ENCODE measurements around the gene NR1H4. TPM values are rescaled to one million over a fixed set of nuclear protein-coding genes. Genes with fewer than 3 reads are reported as not detected.

Gene NR1H4
- total and polyA plus RNA-seq, 2 of the 13 experiments (the other 11 are each of a cell fraction or from before 2014, with no cell fraction given): 27.3 to 114 TPM

- TF ChIP-seq, protein P1, sequence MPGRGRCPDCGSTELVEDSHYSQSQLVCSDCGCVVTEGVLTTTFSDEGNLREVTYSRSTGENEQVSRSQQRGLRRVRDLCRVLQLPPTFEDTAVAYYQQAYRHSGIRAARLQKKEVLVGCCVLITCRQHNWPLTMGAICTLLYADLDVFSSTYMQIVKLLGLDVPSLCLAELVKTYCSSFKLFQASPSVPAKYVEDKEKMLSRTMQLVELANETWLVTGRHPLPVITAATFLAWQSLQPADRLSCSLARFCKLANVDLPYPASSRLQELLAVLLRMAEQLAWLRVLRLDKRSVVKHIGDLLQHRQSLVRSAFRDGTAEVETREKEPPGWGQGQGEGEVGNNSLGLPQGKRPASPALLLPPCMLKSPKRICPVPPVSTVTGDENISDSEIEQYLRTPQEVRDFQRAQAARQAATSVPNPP (CRISPR knock-in tag; IDR thresholded peaks at IDR 0.05): peak; percentile 59; the same call in 1 of the 2 replicates
- TF ChIP-seq CHCHD3 (CRISPR knock-in tag; IDR thresholded peaks at IDR 0.05) (no peak), ASH2L (IDR thresholded peaks at IDR 0.05; ENCODE audit: insufficient read length, low read depth, low read length) (peak; percentile 63), E2F1 (CRISPR knock-in tag; IDR thresholded peaks at IDR 0.05) (no peak), HNF4G (IDR thresholded peaks at IDR 0.05; ENCODE audit: borderline replicate concordance, low read depth, low read length) (peak; percentile 91), HNF4G (CRISPR knock-in tag; IDR thresholded peaks at IDR 0.05; ENCODE audit: borderline replicate concordance, low read depth) (peak; percentile 65; the same call in 1 of the 2 replicates), NRL (CRISPR knock-in tag; IDR thresholded peaks at IDR 0.05; ENCODE audit: borderline replicate concordance) (no peak), ZNF317 (CRISPR knock-in tag; IDR thresholded peaks at IDR 0.05) (peak; percentile 76; the same call in 1 of the 2 replicates), E2F5 (CRISPR knock-in tag; conservative IDR thresholded peaks at IDR 0.05) (no peak), SETDB1 (CRISPR knock-in tag; IDR thresholded peaks at IDR 0.05; ENCODE audit: borderline replicate concordance) (no peak), AFF4 (CRISPR knock-in tag; IDR thresholded peaks at IDR 0.05) (no peak), CREB3 (CRISPR knock-in tag; IDR thresholded peaks at IDR 0.05) (no peak), ADNP (CRISPR knock-in tag; IDR thresholded peaks at IDR 0.05) (no peak), KDM2A (CRISPR knock-in tag; IDR thresholded peaks at IDR 0.05; ENCODE audit: borderline replicate concordance, low read depth) (0 out of 2 replicates have a peak, but pooled peaks have one; percentile 43), SMARCE1 (IDR thresholded peaks at IDR 0.05; ENCODE audit: borderline replicate concordance) (no peak)
- TF ChIP-seq, protein P2, sequence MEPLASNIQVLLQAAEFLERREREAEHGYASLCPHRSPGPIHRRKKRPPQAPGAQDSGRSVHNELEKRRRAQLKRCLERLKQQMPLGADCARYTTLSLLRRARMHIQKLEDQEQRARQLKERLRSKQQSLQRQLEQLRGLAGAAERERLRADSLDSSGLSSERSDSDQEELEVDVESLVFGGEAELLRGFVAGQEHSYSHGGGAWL (CRISPR knock-in tag; IDR thresholded peaks at IDR 0.05): no peak
- TF ChIP-seq, protein P3, sequence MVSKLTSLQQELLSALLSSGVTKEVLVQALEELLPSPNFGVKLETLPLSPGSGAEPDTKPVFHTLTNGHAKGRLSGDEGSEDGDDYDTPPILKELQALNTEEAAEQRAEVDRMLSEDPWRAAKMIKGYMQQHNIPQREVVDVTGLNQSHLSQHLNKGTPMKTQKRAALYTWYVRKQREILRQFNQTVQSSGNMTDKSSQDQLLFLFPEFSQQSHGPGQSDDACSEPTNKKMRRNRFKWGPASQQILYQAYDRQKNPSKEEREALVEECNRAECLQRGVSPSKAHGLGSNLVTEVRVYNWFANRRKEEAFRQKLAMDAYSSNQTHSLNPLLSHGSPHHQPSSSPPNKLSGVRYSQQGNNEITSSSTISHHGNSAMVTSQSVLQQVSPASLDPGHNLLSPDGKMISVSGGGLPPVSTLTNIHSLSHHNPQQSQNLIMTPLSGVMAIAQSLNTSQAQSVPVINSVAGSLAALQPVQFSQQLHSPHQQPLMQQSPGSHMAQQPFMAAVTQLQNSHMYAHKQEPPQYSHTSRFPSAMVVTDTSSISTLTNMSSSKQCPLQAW (CRISPR knock-in tag; IDR thresholded peaks at IDR 0.05): peak; percentile 79
Measured at GRCh38 chr12:100437038-100437841, 36.4 kb upstream of the NR1H4 start (continued).
